HepG2 (cell line): ENCODE data around the gene DDR1. TPM values are rescaled to one million over a fixed set of nuclear protein-coding genes. Genes with fewer than 3 reads are reported as not detected.

Experiments used
- ATAC-seq: fragments of 200-7000 bp; cut with Tn5 transposase; 3 replicates; pipeline ENCODE4 v1.9.1; 2020; ENCODE audit warnings: mild to moderate bottlenecking, moderate library complexity
- BruUV-seq: library from RNA; stranded (reverse); fragments of 400-500 nt; replicated peaks from 2 replicates; lab custom pipeline; 2021; lab: Mats Ljungman, UMichigan
- CTCF ChIA-PET: fragments of 300-600 bp; formaldehyde crosslinking; extraction: SDS; loops from one replicate; lab custom pipeline; 2021; ENCODE audit warnings: low total read pairs, inconsistent platforms, low intra/inter-chr PET ratio; lab: Yijun Ruan, JAX
- POLR2A ChIA-PET: fragments of 350-600 bp; sonication (Branson Sonifier 250); formaldehyde crosslinking; loops from one replicate; lab custom pipeline; 2020; ENCODE audit warnings: antibody characterized with exemption, inconsistent platforms; lab: Yijun Ruan, JAX
- DNase-seq: peaks from one replicate; pipeline ENCODE4 v3.0.0-alpha.2; 2015; ENCODE audit warnings: low spot score
- FAIRE-seq: peaks from 3 replicates; lab custom pipeline; 2011; peaks lifted over from hg19 to GRCh38; lab: Jason Lieb, UNC
- H2AFZ ChIP-seq: one replicate; pipeline ENCODE4 v1.6.1; 2011; ENCODE audit warnings: low read length, inconsistent platforms
- H3K27ac ChIP-seq: fragments of 300-600 bp; 3 replicates; pipeline ENCODE4 v1.8.0; 2011; ENCODE audit warnings: mixed run types, mild to moderate bottlenecking, mixed read lengths, low read length, inconsistent platforms; ENCODE audit not compliant: insufficient read depth; ENCODE audit errors: extremely low read length
- H3K27me3 ChIP-seq, 2 experiments: fragments of 200-600 bp in 1 of 2; 2 replicates in 1 of 2; 3 replicates in 1 of 2; pipeline versions ENCODE4 v1.6.0 to v1.8.0; 2011; ENCODE audit warnings: low read length in 2 of 2, mild to moderate bottlenecking in 2 of 2, moderate library complexity in 2 of 2, inconsistent platforms in 1 of 2; ENCODE audit not compliant: insufficient read depth in 2 of 2, control insufficient read depth in 1 of 2
- H3K36me3 ChIP-seq, 2 experiments: fragments of 200-600 bp in 1 of 2; replicated peaks in 1 of 2; 2 replicates in 1 of 2; 3 replicates in 1 of 2; pipeline versions ENCODE4 v1.5.1 to v1.8.0; 2011; ENCODE audit warnings: low read length in 2 of 2, inconsistent platforms in 1 of 2; ENCODE audit not compliant: insufficient read depth in 2 of 2, control insufficient read depth in 1 of 2
- H3K4me1 ChIP-seq: 2 replicates; pipeline ENCODE4 v1.5.1; 2012; ENCODE audit warnings: low read length, inconsistent platforms; ENCODE audit not compliant: insufficient read depth
- H3K4me2 ChIP-seq: 2 replicates; pipeline ENCODE4 v1.6.0; 2011; ENCODE audit warnings: low read depth, low read length, inconsistent platforms
- H3K4me3 ChIP-seq, 3 experiments: fragments of 200-600 bp in 1 of 3; sonication (generic), shearing (Covaris generic) in 1 of 3; replicated peaks in 1 of 3; 2 replicates each; pipeline ENCODE4 v1.5.1; 2011 to 2016; ENCODE audit warnings: low read length in 3 of 3, inconsistent platforms in 2 of 3, low read depth in 2 of 3, mild to moderate bottlenecking in 2 of 3, control low read depth in 1 of 3, mixed read lengths in 1 of 3; ENCODE audit not compliant: insufficient read depth in 1 of 3
- H3K79me2 ChIP-seq: one replicate; pipeline ENCODE4 v1.6.1; 2011; ENCODE audit warnings: low read length, inconsistent platforms; ENCODE audit not compliant: insufficient read depth
- H3K9ac ChIP-seq: 2 replicates; pipeline ENCODE4 v1.6.0; 2011; ENCODE audit warnings: mild to moderate bottlenecking, low read depth, low read length, inconsistent platforms; ENCODE audit not compliant: insufficient read depth
- H3K9me3 ChIP-seq: 2 replicates; pipeline ENCODE4 v1.5.1; 2012; ENCODE audit warnings: mild to moderate bottlenecking, low read length
- H4K20me1 ChIP-seq: 2 replicates; pipeline ENCODE4 v1.6.0; 2011; ENCODE audit warnings: inconsistent platforms, mild to moderate bottlenecking, low read length, moderate library complexity; ENCODE audit not compliant: insufficient read depth
- ELF3 ChIP-seq: IDR thresholded peaks from 2 replicates; pipeline ENCODE4 v1.6.1; 2016; ENCODE audit warnings: missing genetic modification reagents, missing compliant biosample characterization
- ESRRA ChIP-seq: sonication (generic); formaldehyde crosslinking; IDR thresholded peaks from 2 replicates; pipeline ENCODE4 v1.5.1; 2020; ENCODE audit warnings: mild to moderate bottlenecking, low read depth, missing genetic modification reagents
- ETV5 ChIP-seq: IDR thresholded peaks from 2 replicates; pipeline ENCODE4 v1.6.1; 2018; ENCODE audit warnings: missing biosample characterization, missing genetic modification reagents, inconsistent platforms, borderline replicate concordance
- MTA1 ChIP-seq: sonication (generic); formaldehyde crosslinking; IDR thresholded peaks from 2 replicates; pipeline ENCODE4 v1.4.0; 2020; ENCODE audit warnings: missing genetic modification reagents, mild to moderate bottlenecking, borderline replicate concordance
- PAX8 ChIP-seq: sonication (generic); formaldehyde crosslinking; IDR thresholded peaks from 2 replicates; pipeline ENCODE4 v1.8.0; 2022; ENCODE audit warnings: mild to moderate bottlenecking, missing genetic modification reagents, borderline replicate concordance
- PHF8 ChIP-seq: sonication (generic); formaldehyde crosslinking; IDR thresholded peaks from 2 replicates; pipeline ENCODE4 v1.5.0; 2020; ENCODE audit warnings: missing genetic modification reagents
- RCOR2 ChIP-seq: IDR thresholded peaks from 2 replicates; pipeline ENCODE4 v1.6.1; 2016; ENCODE audit warnings: missing biosample characterization, missing genetic modification reagents
- SALL1 ChIP-seq: sonication (generic); formaldehyde crosslinking; IDR thresholded peaks from 2 replicates; pipeline ENCODE4 v1.8.0; 2022; ENCODE audit warnings: mild to moderate bottlenecking, missing genetic modification reagents
- TFDP2 ChIP-seq: sonication (generic); formaldehyde crosslinking; IDR thresholded peaks from 2 replicates; pipeline ENCODE4 v1.4.0; 2020; ENCODE audit warnings: missing genetic modification reagents
- ZBTB3 ChIP-seq: sonication (generic); formaldehyde crosslinking; IDR thresholded peaks from 2 replicates; pipeline ENCODE4 v1.4.0; 2020; ENCODE audit warnings: low read depth, mild to moderate bottlenecking, moderate library complexity, missing genetic modification reagents, borderline replicate concordance
- ZFP37 ChIP-seq: sonication (generic); formaldehyde crosslinking; IDR thresholded peaks from 2 replicates; pipeline ENCODE4 v1.4.0; 2020; ENCODE audit warnings: missing genetic modification reagents, borderline replicate concordance
- ZKSCAN8 ChIP-seq: IDR thresholded peaks from 2 replicates; pipeline ENCODE4 v1.6.1; 2016; ENCODE audit warnings: borderline replicate concordance, missing genetic modification reagents, missing compliant biosample characterization
- ZNF143 ChIP-seq: sonication (generic); formaldehyde crosslinking; IDR thresholded peaks from 2 replicates; pipeline ENCODE4 v1.4.0; 2020; ENCODE audit warnings: missing genetic modification reagents
- ZNF20 ChIP-seq: sonication (generic); formaldehyde crosslinking; IDR thresholded peaks from 2 replicates; pipeline ENCODE4 v1.4.0; 2020; ENCODE audit warnings: mild to moderate bottlenecking, moderate library complexity, missing genetic modification reagents
- ZNF224 ChIP-seq: sonication (generic); formaldehyde crosslinking; IDR thresholded peaks from 2 replicates; pipeline ENCODE4 v1.5.0; 2020; ENCODE audit warnings: mild to moderate bottlenecking, missing genetic modification reagents
- ZNF343 ChIP-seq: sonication (generic); formaldehyde crosslinking; IDR thresholded peaks from 2 replicates; pipeline ENCODE4 v1.4.0; 2020; ENCODE audit warnings: mild to moderate bottlenecking, missing genetic modification reagents
- ZNF354B ChIP-seq: sonication (generic); formaldehyde crosslinking; IDR thresholded peaks from 2 replicates; pipeline ENCODE4 v1.8.0; 2022; ENCODE audit warnings: mild to moderate bottlenecking, missing genetic modification reagents
- ZNF430 ChIP-seq: sonication (generic); formaldehyde crosslinking; IDR thresholded peaks from 2 replicates; pipeline ENCODE4 v1.9.0; 2021; ENCODE audit warnings: mild to moderate bottlenecking, missing genetic modification reagents
- ZNF619 ChIP-seq: sonication (generic); formaldehyde crosslinking; IDR thresholded peaks from 2 replicates; pipeline ENCODE4 v1.4.0; 2020; ENCODE audit warnings: mild to moderate bottlenecking, missing genetic modification reagents
- ZSCAN9 ChIP-seq: IDR thresholded peaks from 2 replicates; pipeline ENCODE4 v1.6.1; 2016; ENCODE audit warnings: borderline replicate concordance
- WGBS: methylation state at CpG from one replicate; pipeline ENCODE4 v1.1.6; 2017; ENCODE audit warnings: low lambda C conversion rate; 5-methylcytosine and 5-hydroxymethylcytosine counted together
- in situ Hi-C: cut with HindIII; loops from 2 replicates; pipeline ENCODE4 v1.10.0; 2017; ENCODE audit warnings: low pct_unique_long_range_greater_than_20kb; ENCODE audit not compliant: extremely low pct_ligation_motif_present
- intact Hi-C: fragments of 100-400 bp; cut with micrococcal nuclease; formaldehyde crosslinking; loops from one replicate; pipeline ENCODE4 v1.10.0; 2022; ENCODE audit not compliant: unreplicated experiment
- polyA plus RNA-seq, 8 experiments: library from polyadenylated mRNA; depleted of rRNA in 3 of 8; stranded (reverse) in 7 of 8; unstranded in 1 of 8; fragments of >200 nt; fragmentation: Illumina TruSeq in 4 of 8; extraction: Trizol in 4 of 8; gene quantifications; 2 replicates each; pipeline versions ENCODE4 v1.2.1 to v1.2.3, GENCODE V29; 2011 to 2016; ENCODE audit warnings: low read depth in 4 of 8, missing spikeins in 1 of 8, mixed read lengths in 1 of 8; ENCODE audit not compliant: insufficient read depth in 1 of 8
- total RNA-seq, 5 experiments: library from RNA; depleted of rRNA; stranded (reverse); fragments of >200 nt; fragmentation: Illumina TruSeq; extraction: Trizol; gene quantifications; 2 replicates each; pipeline ENCODE4 v1.2.3, GENCODE V29; 2016; ENCODE audit warnings: low read depth in 1 of 5

Gene DDR1
- total and polyA plus RNA-seq, 2 of the 13 experiments (the other 11 are each of a cell fraction or from before 2014, with no cell fraction given) = 16.7 to 20.2 TPM

- TF ChIP-seq ZBTB3 (CRISPR knock-in tag) (no peak), ZNF354B (CRISPR knock-in tag) (no peak), ZNF619 (CRISPR knock-in tag) (no peak), ELF3 (CRISPR knock-in tag) (no peak), ZNF20 (CRISPR knock-in tag) (no peak), ETV5 (CRISPR knock-in tag) (no peak), ZNF430 (CRISPR knock-in tag) (no peak)
Measured at GRCh38 chr6:30871592-30872183, 12.6 kb upstream of the DDR1 start (continued).

GRCh38 chr6:30873137-30873640 is 11.1 kb upstream of the DDR1 start:
- WGBS = 76% methylated on average over 2 of the region's 2 CpGs
- in situ Hi-C loops (no loop called here), intact Hi-C loops (no loop called here)
- no peaks in the 10 kb centered on the region for H3K36me3 ChIP-seq
- H3K9me3 ChIP-seq = peaks cover 16% of the 10 kb centered on the region; the same call in 1 of the 2 replicates
- ChIA-PET POLR2A (no interaction called here), CTCF (no interaction called here)
- H3K27ac ChIP-seq = no peak overlapping the region
- DNase-seq (no peak), FAIRE-seq (no peak), ATAC-seq (no peak)
- H3K4me2 ChIP-seq = no peak overlapping the region
- no peak overlapping the region for H2AFZ ChIP-seq
- no peak overlapping the region for H3K9ac ChIP-seq
- no peak overlapping the region for H3K4me3 ChIP-seq
- H3K79me2 ChIP-seq = no peaks in the 10 kb centered on the region
- peaks cover 0 to 1% of the 10 kb centered on the region in 2 experiments; a peak in 1 of 5 replicates for H3K27me3 ChIP-seq
- BruUV-seq = no TSS peak
- TF ChIP-seq ZNF430 (CRISPR knock-in tag) (no peak), MTA1 (no peak), ZNF143 (CRISPR knock-in tag) (no peak), RCOR2 (CRISPR knock-in tag) (no peak), TFDP2 (no peak), ZFP37 (CRISPR knock-in tag) (no peak), ZNF343 (no peak), ZKSCAN8 (CRISPR knock-in tag) (no peak), ZNF224 (CRISPR knock-in tag) (no peak), PHF8 (CRISPR knock-in tag) (no peak), ZSCAN9 (CRISPR knock-in tag) (no peak), PAX8 (CRISPR knock-in tag) (no peak), ESRRA (no peak), SALL1 (CRISPR knock-in tag) (no peak)
- peaks cover 22% of the 10 kb centered on the region for H3K4me1 ChIP-seq
- no peaks in the 10 kb centered on the region for H4K20me1 ChIP-seq
